Stimulated activated CD4-positive, alpha-beta T cell treated with anti-CD3 and anti-CD28 coated beads, Interleukin-2, amount 100 ng/mL, for 4 hours (primary cell): Measurements from ENCODE around the gene TNFAIP2.

Experiments
- DNase-seq: peaks from one replicate; pipeline ENCODE4 v3.0.0-alpha.2; 2020; ENCODE audit warnings: low read depth

The TNFAIP2 gene

GRCh38 chr14:103122947-103123633 lies at the start of gene TNFAIP2:
TSS of gene TNFAIP2 (plus strand) at chr14:103123461. CDS start at chr14:103126458, 2,997 bp downstream.
- DNase-seq, result no peak

- no peak for DNase-seq
Observed at GRCh38 chr14:103073876-103074728, 49.2 kb upstream of the TNFAIP2 start.

GRCh38 chr14:103074729-103075367 lies 48.4 kb upstream of the TNFAIP2 start:
- DNase-seq, result no peak

GRCh38 chr14:103078420-103078749 lies 44.9 kb upstream of the TNFAIP2 start:
- DNase-seq, result peak; percentile 71

GRCh38 chr14:103078860-103079587 lies 44.2 kb upstream of the TNFAIP2 start:
- no peak for DNase-seq

GRCh38 chr14:103081951-103082350 lies 41.3 kb upstream of the TNFAIP2 start:
- no peak for DNase-seq

GRCh38 chr14:103084021-103084919 lies 39.0 kb upstream of the TNFAIP2 start, which contains the start of gene LBHD2:
TSS of gene LBHD2 (plus strand) at chr14:103084210. CDS start at chr14:103086013, 1,803 bp downstream.
- DNase-seq, result no peak

- no peak for DNase-seq
Observed at GRCh38 chr14:103085106-103086091, 37.9 kb upstream of the TNFAIP2 start.

GRCh38 chr14:103086771-103087342 lies 36.4 kb upstream of the TNFAIP2 start:
- DNase-seq, result no peak

- no peak for DNase-seq
Observed at GRCh38 chr14:103087343-103087835, 35.9 kb upstream of the TNFAIP2 start.

GRCh38 chr14:103088921-103089320 lies 34.3 kb upstream of the TNFAIP2 start:
- DNase-seq, result no peak

GRCh38 chr14:103089386-103090335 lies 33.6 kb upstream of the TNFAIP2 start:
- no peak for DNase-seq

GRCh38 chr14:103090481-103091020 lies 32.7 kb upstream of the TNFAIP2 start:
- DNase-seq, result no peak

GRCh38 chr14:103091041-103091882 lies 32.0 kb upstream of the TNFAIP2 start:
- DNase-seq, result peak; percentile 71

- no peak for DNase-seq
Observed at GRCh38 chr14:103091883-103092222, 31.4 kb upstream of the TNFAIP2 start.

GRCh38 chr14:103093856-103094405 lies 29.3 kb upstream of the TNFAIP2 start:
- DNase-seq, result no peak
